HUES6 (cell line): Measurements from ENCODE around the gene MOCS1.
A peak's percentile ranks its signal among the peaks of the same experiment; 100 is the strongest.

Source experiments
- H3K27ac ChIP-seq: 2 replicates; pipeline ENCODE4 v1.7.0; 2013; ENCODE audit warnings: low read depth, mild to moderate bottlenecking, low read length, inconsistent platforms
- H3K27me3 ChIP-seq: 2 replicates; pipeline ENCODE4 v1.6.1; 2013; ENCODE audit warnings: low read length; ENCODE audit not compliant: control insufficient read depth, insufficient read depth
- H3K36me3 ChIP-seq: 2 replicates; pipeline ENCODE4 v1.6.1; 2013; ENCODE audit warnings: low read length; ENCODE audit not compliant: control insufficient read depth, insufficient read depth
- H3K4me1 ChIP-seq: 2 replicates; pipeline ENCODE4 v1.6.1; 2013; ENCODE audit warnings: low read length; ENCODE audit not compliant: control insufficient read depth, insufficient read depth
- H3K4me3 ChIP-seq: 2 replicates; pipeline ENCODE4 v1.5.1; 2013; ENCODE audit warnings: low read depth, low read length
- H3K9ac ChIP-seq: one replicate; pipeline ENCODE4 v1.6.1; 2013; ENCODE audit warnings: mild to moderate bottlenecking, low read length
- H3K9me3 ChIP-seq: 2 replicates; pipeline ENCODE4 v1.6.1; 2013; ENCODE audit warnings: low read depth, low read length; ENCODE audit not compliant: control insufficient read depth, insufficient read depth

Gene MOCS1

GRCh38 chr6:39892490-39893129 is 41.7 kb downstream of the MOCS1 start:
- Histone ChIP-seq H3K4me3 (no peak overlapping the region), H3K36me3 (no peaks in the 10 kb centered on the region), H3K4me1 (peaks cover 11% of the 10 kb centered on the region), H3K27me3 (no peaks in the 10 kb centered on the region), H3K27ac (no peak overlapping the region), H3K9ac (no peak overlapping the region), H3K9me3 (no peaks in the 10 kb centered on the region)

- Histone ChIP-seq H3K27me3 (no peaks in the 10 kb centered on the region), H3K36me3 (no peaks in the 10 kb centered on the region), H3K9ac (no peak overlapping the region), H3K4me1 (peaks cover 9% of the 10 kb centered on the region), H3K27ac (no peak overlapping the region), H3K9me3 (no peaks in the 10 kb centered on the region), H3K4me3 (no peak overlapping the region)
Measured at GRCh38 chr6:39891976-39892375, 42.3 kb downstream of the MOCS1 start.

GRCh38 chr6:39891353-39891752 is 42.9 kb downstream of the MOCS1 start:
- Histone ChIP-seq H3K4me3 (no peak overlapping the region), H3K27me3 (no peaks in the 10 kb centered on the region), H3K27ac (no peak overlapping the region), H3K9ac (no peak overlapping the region), H3K9me3 (no peaks in the 10 kb centered on the region), H3K36me3 (no peaks in the 10 kb centered on the region), H3K4me1 (peaks cover 9% of the 10 kb centered on the region; the same call in 1 of the 2 replicates)

GRCh38 chr6:39889229-39889628 is 45.0 kb downstream of the MOCS1 start:
- no peaks in the 10 kb centered on the region for H3K9me3 ChIP-seq
- no peak overlapping the region for H3K27ac ChIP-seq
- no peak overlapping the region for H3K9ac ChIP-seq
- no peaks in the 10 kb centered on the region for H3K36me3 ChIP-seq
- no peak overlapping the region for H3K4me3 ChIP-seq
- H3K4me1 ChIP-seq: peaks cover 9% of the 10 kb centered on the region; the same call in 1 of the 2 replicates
- H3K27me3 ChIP-seq: no peaks in the 10 kb centered on the region

GRCh38 chr6:39887692-39888450 is 46.4 kb downstream of the MOCS1 start:
- H3K9me3 ChIP-seq: no peaks in the 10 kb centered on the region
- H3K36me3 ChIP-seq: no peaks in the 10 kb centered on the region
- no peaks in the 10 kb centered on the region for H3K27me3 ChIP-seq
- peaks cover 9% of the 10 kb centered on the region; the same call in 1 of the 2 replicates for H3K4me1 ChIP-seq
- no peak overlapping the region for H3K4me3 ChIP-seq
- H3K9ac ChIP-seq: no peak overlapping the region
- peak overlapping the region; percentile 14; the same call in 1 of the 2 replicates for H3K27ac ChIP-seq

DNA sequence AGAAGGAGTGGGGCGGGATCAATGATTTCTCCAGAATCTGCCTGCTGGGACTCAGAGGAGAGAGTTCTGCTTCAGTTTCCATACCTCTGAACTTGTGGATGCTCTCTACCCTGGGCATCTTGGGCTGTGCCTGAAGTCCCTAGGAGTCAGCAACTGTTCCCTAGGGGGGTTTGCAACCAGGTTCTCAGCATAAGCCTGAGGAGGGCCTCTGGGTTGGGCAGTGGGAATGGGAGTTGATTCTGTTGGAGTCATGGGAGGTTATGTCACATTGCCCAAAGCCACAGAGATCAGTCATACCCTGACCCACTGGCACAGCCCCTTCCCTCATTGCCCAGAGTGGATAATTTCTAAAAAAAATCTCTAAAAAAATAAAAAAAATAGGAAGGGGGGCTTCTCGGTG is 47.4 kb downstream of the MOCS1 start:
- Histone ChIP-seq H3K9me3 (no peaks in the 10 kb centered on the region), H3K27me3 (no peaks in the 10 kb centered on the region), H3K36me3 (no peaks in the 10 kb centered on the region), H3K9ac (no peak overlapping the region), H3K27ac (peak overlapping the region; percentile 14; the same call in 1 of the 2 replicates), H3K4me1 (peaks cover 9% of the 10 kb centered on the region; the same call in 1 of the 2 replicates), H3K4me3 (no peak overlapping the region)

GRCh38 chr6:39885691-39886090 is 48.6 kb downstream of the MOCS1 start:
- H3K9ac ChIP-seq: no peak overlapping the region
- no peaks in the 10 kb centered on the region for H3K9me3 ChIP-seq
- no peak overlapping the region for H3K4me3 ChIP-seq
- peaks cover 9% of the 10 kb centered on the region; the same call in 1 of the 2 replicates for H3K4me1 ChIP-seq
- H3K27ac ChIP-seq: no peak overlapping the region
- no peaks in the 10 kb centered on the region for H3K27me3 ChIP-seq
- H3K36me3 ChIP-seq: no peaks in the 10 kb centered on the region

DNA sequence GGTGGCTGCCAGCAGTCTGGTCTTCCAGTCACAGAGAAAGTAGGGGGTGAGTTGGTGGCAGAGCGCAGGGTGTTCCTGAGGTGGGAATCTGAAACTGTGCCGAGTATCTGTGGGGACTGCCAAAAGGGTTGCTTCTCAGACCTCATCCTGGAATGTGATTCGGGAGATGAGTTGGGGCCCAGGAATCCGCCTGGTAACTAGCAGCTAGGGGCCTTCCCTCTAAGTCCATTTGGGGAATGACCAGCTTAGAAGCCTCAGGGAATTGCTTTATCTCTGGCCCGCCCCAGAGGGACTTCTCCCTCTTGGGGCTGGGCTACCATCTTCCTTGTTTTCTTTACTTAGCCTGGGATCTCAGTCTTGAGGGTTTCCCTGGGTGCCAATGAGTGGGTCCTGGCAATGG is 49.6 kb downstream of the MOCS1 start:
- Histone ChIP-seq H3K4me3 (no peak overlapping the region), H3K36me3 (no peaks in the 10 kb centered on the region), H3K27ac (no peak overlapping the region), H3K4me1 (peaks cover 9% of the 10 kb centered on the region; the same call in 1 of the 2 replicates), H3K9ac (no peak overlapping the region), H3K9me3 (no peaks in the 10 kb centered on the region), H3K27me3 (no peaks in the 10 kb centered on the region)

DNA sequence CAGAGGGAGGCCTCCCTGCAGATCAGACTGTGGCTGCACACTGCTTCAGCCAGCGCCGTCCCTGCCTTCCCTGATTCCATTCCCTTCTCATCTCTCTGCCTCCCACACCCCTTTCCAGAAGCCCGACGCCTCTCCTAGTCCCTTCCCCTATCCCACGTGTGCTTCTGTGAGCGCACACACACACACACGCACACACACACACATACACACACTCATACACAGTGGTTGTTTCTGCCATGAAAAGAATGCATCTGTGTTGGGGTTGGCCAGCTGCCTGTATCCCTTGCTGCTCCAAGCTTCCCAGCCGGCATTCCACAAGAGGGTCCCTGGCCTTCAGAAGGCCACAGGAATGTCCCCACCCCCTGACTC is 51.7 kb downstream of the MOCS1 start:
- Histone ChIP-seq H3K36me3 (no peaks in the 10 kb centered on the region), H3K27me3 (no peaks in the 10 kb centered on the region), H3K9ac (no peak overlapping the region), H3K27ac (no peak overlapping the region), H3K4me1 (peaks cover 2% of the 10 kb centered on the region; the same call in 1 of the 2 replicates), H3K9me3 (no peaks in the 10 kb centered on the region), H3K4me3 (no peak overlapping the region)

DNA sequence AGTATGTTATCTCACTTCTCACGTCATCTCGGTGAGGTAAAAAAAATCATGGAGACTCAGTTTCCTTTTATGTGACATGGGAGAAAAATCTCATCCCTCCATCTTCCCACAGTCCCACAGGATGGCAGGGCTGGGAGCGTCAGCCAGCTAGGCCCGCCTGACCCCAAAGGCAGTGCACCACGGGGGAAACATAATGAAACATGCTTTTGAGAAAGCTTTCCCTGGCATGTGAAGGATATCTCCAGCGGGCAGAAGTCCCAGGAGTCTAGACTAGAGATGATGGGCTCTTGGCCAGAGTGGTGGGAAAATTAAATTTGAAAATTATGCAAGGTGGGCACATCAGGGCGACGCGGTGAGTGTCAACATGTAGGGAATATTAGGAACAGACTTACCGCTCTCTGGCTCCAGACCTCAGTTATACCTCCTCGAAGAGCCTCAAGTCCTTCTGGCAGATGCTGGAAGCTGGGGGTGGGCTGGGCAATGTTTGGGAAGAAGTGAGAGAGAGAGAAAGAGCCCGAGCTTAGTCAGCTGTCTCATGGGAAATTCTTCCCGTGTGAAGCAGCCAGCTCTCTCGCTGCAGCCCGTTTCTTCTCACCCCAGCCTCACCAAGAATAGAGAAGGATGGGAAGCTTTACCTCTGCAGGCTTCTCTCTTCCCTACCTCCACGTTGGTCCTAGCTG is 52.3 kb downstream of the MOCS1 start:
- H3K9ac ChIP-seq: no peak overlapping the region
- no peaks in the 10 kb centered on the region for H3K9me3 ChIP-seq
- no peaks in the 10 kb centered on the region for H3K27me3 ChIP-seq
- H3K27ac ChIP-seq: no peak overlapping the region
- H3K4me1 ChIP-seq: no peaks in the 10 kb centered on the region; the same call in 1 of the 2 replicates
- no peak overlapping the region for H3K4me3 ChIP-seq
- no peaks in the 10 kb centered on the region for H3K36me3 ChIP-seq

- Histone ChIP-seq H3K27me3 (no peaks in the 10 kb centered on the region), H3K9ac (no peak overlapping the region), H3K36me3 (no peaks in the 10 kb centered on the region), H3K27ac (no peak overlapping the region), H3K4me3 (no peak overlapping the region), H3K4me1 (no peaks in the 10 kb centered on the region; the same call in 1 of the 2 replicates), H3K9me3 (no peaks in the 10 kb centered on the region)
Measured at GRCh38 chr6:39880594-39880993, 53.7 kb downstream of the MOCS1 start.
